Esophagus (tissue), 2 donors: Measurements from ENCODE around the gene ERC2. TPM values are rescaled to one million over a fixed set of nuclear protein-coding genes. Genes with fewer than 3 reads are reported as not detected.

Source experiments
- H3K27ac ChIP-seq, 2 donors: one replicate each; pipeline ENCODE4 v1.5.1; 2013; ENCODE audit warnings: low read depth in 2 of 2, mild to moderate bottlenecking in 2 of 2, inconsistent platforms in 1 of 2, low read length in 1 of 2, moderate library complexity in 1 of 2
- H3K27me3 ChIP-seq, 2 donors: one replicate each; pipeline ENCODE4 v1.6.1; 2013; ENCODE audit warnings: low read length in 2 of 2, control low read depth in 1 of 2, mild to moderate bottlenecking in 1 of 2; ENCODE audit not compliant: insufficient read depth in 2 of 2, control insufficient read depth in 1 of 2
- H3K36me3 ChIP-seq, 2 donors: one replicate each; pipeline ENCODE4 v1.6.1; 2013; ENCODE audit warnings: low read length in 1 of 2; ENCODE audit not compliant: control insufficient read depth in 2 of 2, insufficient read depth in 2 of 2
- H3K4me1 ChIP-seq, 2 donors: one replicate each; pipeline ENCODE4 v1.6.1; 2013; ENCODE audit warnings: low read length in 1 of 2; ENCODE audit not compliant: control insufficient read depth in 2 of 2, insufficient read depth in 2 of 2
- H3K4me3 ChIP-seq, 2 donors: one replicate each; pipeline ENCODE4 v1.5.1; 2013; ENCODE audit warnings: low read length in 2 of 2, mild to moderate bottlenecking in 2 of 2, low read depth in 1 of 2, moderate library complexity in 1 of 2
- H3K9me3 ChIP-seq, 2 donors: one replicate each; pipeline ENCODE4 v1.6.1; 2013; ENCODE audit warnings: mild to moderate bottlenecking in 2 of 2, low read depth in 1 of 2, low read length in 1 of 2, moderate library complexity in 1 of 2; ENCODE audit not compliant: control insufficient read depth in 2 of 2, insufficient read depth in 1 of 2
- WGBS, 2 donors: extraction: QIAGEN DNeasy Blood & Tissue Kit; methylation state at CpG; one replicate each; pipeline ENCODE4 v1.1.7; 2013; 5-methylcytosine and 5-hydroxymethylcytosine counted together
- polyA plus RNA-seq, 2 donors: library from polyadenylated mRNA; stranded (reverse); fragments of 200-250 nt; gene quantifications; one replicate each; pipeline ENCODE4 v1.2.3, GENCODE V29; 2013
- donor health status: healthy with polysubstance abuse.
- donor health status: Bipolar disorder and iron deficiency.

ERC2 gene
- polyA plus RNA-seq, 2 donors = 0.18 to 0.20 TPM

DNA sequence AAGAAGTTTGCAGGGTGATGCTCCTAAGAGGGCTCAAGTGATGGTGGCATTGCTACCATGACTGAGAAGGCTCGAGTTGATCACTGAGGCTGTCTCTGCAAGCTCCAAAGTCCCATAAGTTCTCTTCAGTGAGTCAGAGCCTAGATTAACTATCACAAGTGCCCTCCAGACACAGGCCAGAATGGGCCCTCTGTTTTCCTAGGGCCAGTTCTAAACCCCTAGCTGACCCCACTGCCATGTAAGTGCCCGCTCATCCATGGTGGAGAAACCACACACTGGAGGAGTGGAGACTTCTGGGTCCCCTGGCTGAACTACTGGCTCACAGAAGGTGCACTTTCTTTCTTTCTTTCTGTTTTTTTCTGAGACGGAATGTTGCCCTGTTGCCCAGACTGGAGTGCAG, 893.6 kb downstream of the ERC2 start:
- WGBS, 2 donors = 76 to 91% methylated on average over 3 of the region's 3 CpGs
- no peak overlapping the region for H3K27ac ChIP-seq
- H3K36me3 ChIP-seq = no peaks in the 10 kb centered on the region
- no peaks in the 10 kb centered on the region for H3K9me3 ChIP-seq
- H3K4me3 ChIP-seq = no peak overlapping the region
- H3K27me3 ChIP-seq = no peaks in the 10 kb centered on the region
- peaks cover 0 to 3% of the 10 kb centered on the region in 2 donors for H3K4me1 ChIP-seq

DNA sequence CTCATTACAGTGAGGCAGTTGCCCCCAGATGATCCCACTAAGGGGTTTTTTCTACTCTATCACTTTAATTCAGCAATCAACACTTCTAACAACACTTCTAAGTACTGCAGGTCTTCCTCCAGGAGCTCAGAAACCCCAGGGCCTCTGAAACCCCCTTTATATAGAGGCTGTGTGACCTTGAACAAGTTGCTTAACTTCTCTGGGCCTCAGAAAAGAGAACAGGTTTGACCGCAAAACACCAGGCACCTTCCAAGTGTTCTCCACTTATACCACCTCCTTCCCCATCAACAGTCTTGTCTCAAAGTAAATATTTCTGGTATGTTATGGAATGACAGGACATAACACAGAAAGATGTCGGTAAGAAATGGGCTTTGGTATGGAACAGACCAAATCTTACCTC, 895.5 kb downstream of the ERC2 start:
- Histone ChIP-seq H3K36me3 (no peaks in the 10 kb centered on the region), H3K4me3 (no peak overlapping the region), H3K9me3 (no peaks in the 10 kb centered on the region), H3K27me3 (no peaks in the 10 kb centered on the region), H3K4me1 (peaks cover 0 to 3% of the 10 kb centered on the region in 2 donors), H3K27ac (no peak overlapping the region)
- 90 to 93% methylated on average over 2 of the region's 2 CpGs for WGBS, 2 donors

DNA sequence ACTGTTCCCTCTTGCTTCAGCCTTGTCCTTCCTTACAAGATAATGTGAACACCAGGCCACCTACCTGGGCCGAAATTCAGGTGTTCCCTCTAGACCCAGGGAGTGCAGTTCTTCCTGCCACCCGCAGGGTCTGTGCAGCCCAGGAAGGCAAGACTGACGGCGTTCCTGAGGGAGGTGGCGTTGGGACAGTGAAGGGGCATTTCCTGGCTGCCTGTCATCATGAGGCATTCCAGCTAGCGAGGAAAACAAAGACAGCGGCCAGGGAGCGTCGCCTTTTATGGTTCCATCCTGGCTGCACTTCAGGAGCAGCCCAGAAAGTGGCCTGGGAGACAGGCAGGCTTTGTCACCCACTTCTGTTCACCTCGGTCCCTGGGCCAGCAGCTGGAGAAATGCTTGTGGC, 896.4 kb downstream of the ERC2 start:
- Histone ChIP-seq H3K4me3 (no peak overlapping the region), H3K27ac (peak overlapping the region in 1 of 2 donors; percentile 57), H3K27me3 (no peaks in the 10 kb centered on the region), H3K4me1 (peaks cover 0 to 3% of the 10 kb centered on the region in 2 donors), H3K9me3 (no peaks in the 10 kb centered on the region), H3K36me3 (no peaks in the 10 kb centered on the region)
- WGBS, 2 donors = 37 to 38% methylated on average over 10 of the region's 10 CpGs

DNA sequence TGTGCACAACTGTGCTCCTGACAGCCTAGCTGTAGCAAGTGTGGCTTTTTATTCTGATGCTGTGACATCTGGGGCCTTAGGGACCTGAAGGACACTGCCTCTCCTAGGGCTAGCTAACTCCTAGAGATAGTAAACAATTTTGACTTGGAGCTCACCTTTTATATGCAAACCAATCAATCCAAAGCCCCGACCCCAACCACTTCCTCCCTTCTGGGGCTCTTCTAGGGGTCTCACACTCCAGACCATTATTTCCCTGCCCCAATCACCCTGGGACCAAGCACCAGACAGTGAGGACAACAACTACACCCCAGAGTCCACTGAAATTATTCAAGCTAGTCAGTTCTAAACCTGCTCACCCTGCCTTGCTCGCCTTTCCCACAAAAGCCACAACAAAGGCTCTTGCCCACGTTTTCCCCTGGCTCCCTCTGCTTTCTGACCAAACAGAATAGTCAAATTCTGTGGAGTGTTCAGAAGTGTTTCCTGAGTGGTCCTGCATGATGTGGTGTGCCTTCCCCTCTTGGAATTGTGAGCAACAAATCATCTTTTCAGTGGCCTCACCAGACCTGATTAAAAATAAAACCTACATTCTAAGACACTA, 897.0 kb downstream of the ERC2 start:
- Histone ChIP-seq H3K36me3 (no peaks in the 10 kb centered on the region), H3K4me3 (no peak overlapping the region), H3K27me3 (no peaks in the 10 kb centered on the region), H3K27ac (peak overlapping the region in 1 of 2 donors; percentile 7), H3K9me3 (no peaks in the 10 kb centered on the region), H3K4me1 (peaks cover 0 to 3% of the 10 kb centered on the region in 2 donors)
- 55 to 57% methylated on average over 3 of the region's 3 CpGs for WGBS, 2 donors

DNA sequence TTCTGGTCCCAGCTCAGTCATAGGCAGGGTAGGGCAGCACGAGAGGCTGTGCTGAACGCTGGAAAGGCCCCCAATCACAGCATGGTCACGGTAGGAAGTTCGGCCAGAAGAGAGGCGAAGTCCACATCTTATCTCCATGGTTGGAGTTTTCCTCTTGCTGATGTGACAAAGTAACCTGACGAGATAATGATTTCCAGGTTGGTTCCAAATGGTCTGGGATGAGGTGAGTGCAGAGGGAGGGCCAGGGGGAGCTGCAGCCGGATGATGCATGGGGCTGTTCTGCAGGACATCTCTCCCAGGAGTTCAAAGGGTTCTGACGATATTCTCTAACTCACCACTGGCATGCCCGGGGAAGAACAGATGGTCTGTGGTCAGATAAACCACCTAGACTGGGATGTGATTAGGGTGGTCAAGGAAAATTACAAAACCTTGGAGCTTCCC, 898.0 kb downstream of the ERC2 start:
- no peaks in the 10 kb centered on the region for H3K36me3 ChIP-seq
- 84 to 92% methylated on average over 9 of the region's 9 CpGs for WGBS, 2 donors
- H3K9me3 ChIP-seq = no peaks in the 10 kb centered on the region
- no peak overlapping the region for H3K27ac ChIP-seq
- H3K4me1 ChIP-seq = peaks cover 0 to 3% of the 10 kb centered on the region in 2 donors
- H3K4me3 ChIP-seq = no peak overlapping the region
- no peaks in the 10 kb centered on the region for H3K27me3 ChIP-seq

DNA sequence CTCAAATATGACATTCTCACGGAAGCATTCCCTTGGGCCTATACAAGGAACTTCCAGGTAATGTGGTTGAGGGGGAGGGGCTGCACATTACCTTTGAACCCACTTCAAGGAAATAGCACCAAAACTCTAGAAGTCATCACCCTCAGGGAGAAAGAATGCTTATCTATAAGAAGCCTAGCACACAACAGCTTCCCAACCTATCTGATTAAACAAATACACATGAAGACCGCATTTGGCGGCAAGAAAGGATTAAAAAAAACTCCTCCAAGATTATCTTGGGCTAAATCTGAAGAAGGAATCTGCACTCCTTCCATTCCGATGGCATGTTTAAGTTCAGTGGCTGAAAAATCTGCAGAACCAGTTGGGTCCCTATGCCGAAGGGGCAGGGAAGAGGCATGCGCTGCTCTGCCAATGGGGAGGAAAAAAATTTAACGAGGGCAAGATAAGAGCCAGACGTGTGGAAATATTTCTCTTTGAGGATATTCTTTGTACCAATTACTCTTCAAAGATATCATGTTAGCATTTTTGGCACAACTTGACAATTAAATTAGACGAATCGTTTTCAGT, 899.2 kb downstream of the ERC2 start:
- Histone ChIP-seq H3K4me1 (peaks cover 0 to 3% of the 10 kb centered on the region in 2 donors), H3K27me3 (no peaks in the 10 kb centered on the region), H3K27ac (no peak overlapping the region), H3K36me3 (no peaks in the 10 kb centered on the region), H3K9me3 (no peaks in the 10 kb centered on the region), H3K4me3 (no peak overlapping the region)
- 61 to 67% methylated on average over 10 of the region's 10 CpGs for WGBS, 2 donors

DNA sequence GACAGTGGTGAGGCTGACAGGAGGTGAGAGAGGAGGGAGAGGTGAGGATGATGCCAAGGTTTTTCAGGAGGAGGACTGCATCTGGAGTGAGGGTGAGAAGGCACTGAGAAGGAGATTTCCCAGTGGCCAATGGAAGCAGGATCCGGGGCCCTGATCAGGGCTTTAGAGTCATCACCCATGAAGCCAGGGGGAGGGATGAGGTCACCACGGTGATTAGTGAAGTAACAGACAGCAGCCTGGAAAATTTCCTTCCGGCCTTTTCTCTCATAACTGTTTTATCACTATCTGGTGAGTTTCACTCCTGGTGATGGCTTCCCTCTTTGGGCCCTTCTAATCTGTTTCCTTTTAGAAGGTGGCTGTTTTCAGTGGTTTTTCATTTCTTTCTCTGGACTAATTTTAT, 900.7 kb downstream of the ERC2 start:
- Histone ChIP-seq H3K36me3 (no peaks in the 10 kb centered on the region), H3K27ac (no peak overlapping the region), H3K4me3 (no peak overlapping the region), H3K27me3 (no peaks in the 10 kb centered on the region), H3K9me3 (no peaks in the 10 kb centered on the region), H3K4me1 (peaks cover 0 to 3% of the 10 kb centered on the region in 2 donors)
- 86 to 87% methylated on average over 3 of the region's 3 CpGs for WGBS, 2 donors

DNA sequence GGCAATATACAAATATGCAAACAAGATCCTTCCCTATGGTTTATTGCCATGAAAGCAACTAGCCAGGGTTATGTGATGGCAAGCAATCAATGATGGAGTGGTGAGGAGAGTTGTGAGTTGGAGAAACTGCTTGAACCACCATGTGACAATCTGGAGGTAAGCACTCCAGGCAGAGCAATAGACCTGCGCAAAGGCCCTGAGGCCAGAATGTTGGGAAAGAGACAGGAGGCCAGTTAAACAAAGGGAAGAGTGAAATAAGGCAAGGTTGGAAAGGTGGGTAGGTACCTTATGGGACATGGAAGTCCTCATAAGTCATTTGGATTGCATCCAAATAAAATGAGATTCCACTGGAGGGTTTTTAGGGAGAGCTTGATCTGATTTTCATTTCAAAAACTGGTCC, 901.1 kb downstream of the ERC2 start:
- H3K4me1 ChIP-seq = peaks cover 0 to 3% of the 10 kb centered on the region in 2 donors
- WGBS, 2 donors = 98 to 100% methylated on average over 1 of the region's 1 CpG
- no peak overlapping the region for H3K4me3 ChIP-seq
- no peaks in the 10 kb centered on the region for H3K36me3 ChIP-seq
- H3K9me3 ChIP-seq = no peaks in the 10 kb centered on the region
- H3K27me3 ChIP-seq = no peaks in the 10 kb centered on the region
- no peak overlapping the region for H3K27ac ChIP-seq

DNA sequence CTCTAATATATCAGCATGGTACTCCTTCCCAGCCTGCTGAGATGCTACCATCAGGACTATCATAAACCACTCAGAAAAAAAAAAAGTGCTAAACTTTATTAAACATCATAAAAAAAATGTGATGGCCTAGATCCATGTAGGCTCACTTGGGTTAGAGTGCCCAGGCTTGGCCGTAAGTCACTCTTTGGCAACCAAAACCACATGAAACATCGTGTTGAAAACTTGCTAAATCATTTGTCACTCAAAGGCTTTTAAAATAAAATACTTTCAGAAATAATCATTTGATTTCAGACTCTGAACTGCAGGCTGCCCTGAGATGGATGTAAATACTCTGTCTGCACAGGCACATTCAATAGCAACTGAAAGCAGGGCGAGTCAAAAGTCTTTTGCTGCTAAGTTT, 902.7 kb downstream of the ERC2 start:
- Histone ChIP-seq H3K27me3 (no peaks in the 10 kb centered on the region), H3K27ac (no peak overlapping the region)

DNA sequence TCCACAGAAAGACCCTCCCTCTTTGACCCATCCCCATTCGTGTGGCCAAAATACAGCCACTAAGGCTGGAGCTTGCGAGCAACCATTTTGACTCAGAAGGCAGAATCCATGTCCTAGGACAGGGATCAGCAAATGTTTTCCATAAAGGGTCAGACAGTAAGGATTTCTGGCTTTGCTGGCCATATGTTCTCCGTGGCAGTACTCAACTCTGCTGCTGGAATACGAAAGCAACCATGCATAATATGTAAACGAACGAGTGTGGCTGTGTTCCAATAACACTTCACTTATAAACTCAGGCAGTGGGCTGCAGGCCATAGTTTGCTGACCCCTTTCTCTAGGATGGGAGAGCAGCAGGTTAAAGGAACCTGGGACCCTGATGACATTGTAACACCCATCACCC, 903.5 kb downstream of the ERC2 start:
- Histone ChIP-seq H3K4me3 (no peak overlapping the region), H3K27me3 (no peaks in the 10 kb centered on the region), H3K9me3 (no peaks in the 10 kb centered on the region), H3K27ac (no peak overlapping the region), H3K36me3 (no peaks in the 10 kb centered on the region), H3K4me1 (no peaks in the 10 kb centered on the region)
- WGBS, 2 donors = 59 to 60% methylated on average over 6 of the region's 6 CpGs

More for the DNA sequence above, 902.7 kb downstream of the ERC2 start:
- Histone ChIP-seq H3K36me3 (no peaks in the 10 kb centered on the region), H3K4me1 (no peaks in the 10 kb centered on the region), H3K9me3 (no peaks in the 10 kb centered on the region), H3K4me3 (no peak overlapping the region)
- WGBS, 2 donors = 51 to 58% methylated on average over 3 of the region's 3 CpGs
